Peyer's patch (tissue), 4 donors: ENCODE data around the gene CWH43.
"Not testable (repeated sequence)": the region's sequence is repeated elsewhere in the genome, so short reads cannot be mapped to it uniquely, and the experiment has no call there.

Experiments
- POLR2A ChIP-seq, 2 donors: fragments of 450-650 bp; IDR thresholded peaks; one replicate each; pipeline ENCODE4 v1.5.1; 2017; ENCODE audit warnings: antibody characterized with exemption in 2 of 2, mild to moderate bottlenecking in 2 of 2, moderate library complexity in 2 of 2
- TF ChIP-seq, protein P1 (sequence below), 6 experiments: fragments of 450-650 bp in 4 of 6; fragments of 200-600 bp in 2 of 6; sonication (generic) in 1 of 6; IDR thresholded peaks; one replicate each; pipeline ENCODE4 v1.5.1; 2017 to 2019; ENCODE audit warnings: antibody characterized with exemption in 6 of 6, mild to moderate bottlenecking in 3 of 6, moderate library complexity in 1 of 6

DNA sequence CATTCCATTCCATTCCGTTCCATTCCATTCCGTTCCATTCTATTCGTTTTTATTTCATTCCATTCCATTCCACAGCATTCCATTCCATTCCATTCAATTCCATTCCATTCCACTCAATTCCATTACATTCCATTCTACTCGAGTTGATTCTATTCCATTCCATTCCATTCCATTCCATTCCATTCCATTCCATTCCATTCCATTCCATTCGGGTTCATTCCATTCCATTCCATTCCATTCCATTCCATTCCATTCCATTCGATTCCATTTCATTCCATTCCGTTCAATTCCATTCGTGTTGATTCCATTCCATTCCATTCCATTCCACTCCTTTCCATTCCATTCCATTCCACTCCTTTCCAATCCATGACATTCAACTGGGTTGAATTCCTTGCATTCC, 110.6 kb downstream of the CWH43 start:
- TF ChIP-seq POLR2A (IDR thresholded peaks at IDR 0.05): not testable (repeated sequence)
- TF ChIP-seq, protein P1, sequence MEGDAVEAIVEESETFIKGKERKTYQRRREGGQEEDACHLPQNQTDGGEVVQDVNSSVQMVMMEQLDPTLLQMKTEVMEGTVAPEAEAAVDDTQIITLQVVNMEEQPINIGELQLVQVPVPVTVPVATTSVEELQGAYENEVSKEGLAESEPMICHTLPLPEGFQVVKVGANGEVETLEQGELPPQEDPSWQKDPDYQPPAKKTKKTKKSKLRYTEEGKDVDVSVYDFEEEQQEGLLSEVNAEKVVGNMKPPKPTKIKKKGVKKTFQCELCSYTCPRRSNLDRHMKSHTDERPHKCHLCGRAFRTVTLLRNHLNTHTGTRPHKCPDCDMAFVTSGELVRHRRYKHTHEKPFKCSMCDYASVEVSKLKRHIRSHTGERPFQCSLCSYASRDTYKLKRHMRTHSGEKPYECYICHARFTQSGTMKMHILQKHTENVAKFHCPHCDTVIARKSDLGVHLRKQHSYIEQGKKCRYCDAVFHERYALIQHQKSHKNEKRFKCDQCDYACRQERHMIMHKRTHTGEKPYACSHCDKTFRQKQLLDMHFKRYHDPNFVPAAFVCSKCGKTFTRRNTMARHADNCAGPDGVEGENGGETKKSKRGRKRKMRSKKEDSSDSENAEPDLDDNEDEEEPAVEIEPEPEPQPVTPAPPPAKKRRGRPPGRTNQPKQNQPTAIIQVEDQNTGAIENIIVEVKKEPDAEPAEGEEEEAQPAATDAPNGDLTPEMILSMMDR (IDR thresholded peaks at IDR 0.05): not testable (repeated sequence)
